HEK293 (cell line): ENCODE measurements around the gene MUC21.

Source experiments
- ZBTB7A ChIP-seq: fragments of 450-650 bp; formaldehyde crosslinking; IDR thresholded peaks from 2 replicates; pipeline ENCODE4 v1.5.1; 2016; ENCODE audit warnings: low read depth, missing biosample characterization, missing genetic modification characterization
- TF ChIP-seq, protein P1 (sequence below): fragments of 450-650 bp; formaldehyde crosslinking; IDR thresholded peaks from 2 replicates; pipeline ENCODE4 v1.5.1; 2016; ENCODE audit warnings: missing biosample characterization, missing genetic modification characterization

DNA sequence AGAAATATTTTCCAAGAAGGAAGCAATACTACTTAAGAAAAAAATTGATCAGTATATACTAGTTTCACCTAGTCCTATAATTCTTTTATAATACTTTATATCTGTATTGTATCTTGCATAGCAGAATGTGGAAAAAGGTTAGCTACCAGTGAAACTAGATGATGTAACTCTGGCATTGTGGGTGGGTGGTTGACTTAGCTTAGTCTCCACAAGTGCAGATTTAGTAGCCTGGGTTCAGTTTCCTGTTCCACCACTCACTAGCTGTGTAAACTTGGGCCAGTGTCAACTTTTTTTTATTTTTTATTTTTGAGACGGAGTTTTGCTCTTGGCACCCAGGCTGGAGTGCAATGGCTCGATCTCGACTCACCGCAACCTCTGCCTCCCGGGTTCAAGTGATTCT is 2.0 kb downstream of the MUC21 start:
- no peak for TF ChIP-seq ZBTB7A (tag by site-specific recombination)
- TF ChIP-seq, protein P1, sequence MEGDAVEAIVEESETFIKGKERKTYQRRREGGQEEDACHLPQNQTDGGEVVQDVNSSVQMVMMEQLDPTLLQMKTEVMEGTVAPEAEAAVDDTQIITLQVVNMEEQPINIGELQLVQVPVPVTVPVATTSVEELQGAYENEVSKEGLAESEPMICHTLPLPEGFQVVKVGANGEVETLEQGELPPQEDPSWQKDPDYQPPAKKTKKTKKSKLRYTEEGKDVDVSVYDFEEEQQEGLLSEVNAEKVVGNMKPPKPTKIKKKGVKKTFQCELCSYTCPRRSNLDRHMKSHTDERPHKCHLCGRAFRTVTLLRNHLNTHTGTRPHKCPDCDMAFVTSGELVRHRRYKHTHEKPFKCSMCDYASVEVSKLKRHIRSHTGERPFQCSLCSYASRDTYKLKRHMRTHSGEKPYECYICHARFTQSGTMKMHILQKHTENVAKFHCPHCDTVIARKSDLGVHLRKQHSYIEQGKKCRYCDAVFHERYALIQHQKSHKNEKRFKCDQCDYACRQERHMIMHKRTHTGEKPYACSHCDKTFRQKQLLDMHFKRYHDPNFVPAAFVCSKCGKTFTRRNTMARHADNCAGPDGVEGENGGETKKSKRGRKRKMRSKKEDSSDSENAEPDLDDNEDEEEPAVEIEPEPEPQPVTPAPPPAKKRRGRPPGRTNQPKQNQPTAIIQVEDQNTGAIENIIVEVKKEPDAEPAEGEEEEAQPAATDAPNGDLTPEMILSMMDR (tag by site-specific recombination) = no peak
